ENCODE measurements around the gene UBR3.

The UBR3 gene

DNA sequence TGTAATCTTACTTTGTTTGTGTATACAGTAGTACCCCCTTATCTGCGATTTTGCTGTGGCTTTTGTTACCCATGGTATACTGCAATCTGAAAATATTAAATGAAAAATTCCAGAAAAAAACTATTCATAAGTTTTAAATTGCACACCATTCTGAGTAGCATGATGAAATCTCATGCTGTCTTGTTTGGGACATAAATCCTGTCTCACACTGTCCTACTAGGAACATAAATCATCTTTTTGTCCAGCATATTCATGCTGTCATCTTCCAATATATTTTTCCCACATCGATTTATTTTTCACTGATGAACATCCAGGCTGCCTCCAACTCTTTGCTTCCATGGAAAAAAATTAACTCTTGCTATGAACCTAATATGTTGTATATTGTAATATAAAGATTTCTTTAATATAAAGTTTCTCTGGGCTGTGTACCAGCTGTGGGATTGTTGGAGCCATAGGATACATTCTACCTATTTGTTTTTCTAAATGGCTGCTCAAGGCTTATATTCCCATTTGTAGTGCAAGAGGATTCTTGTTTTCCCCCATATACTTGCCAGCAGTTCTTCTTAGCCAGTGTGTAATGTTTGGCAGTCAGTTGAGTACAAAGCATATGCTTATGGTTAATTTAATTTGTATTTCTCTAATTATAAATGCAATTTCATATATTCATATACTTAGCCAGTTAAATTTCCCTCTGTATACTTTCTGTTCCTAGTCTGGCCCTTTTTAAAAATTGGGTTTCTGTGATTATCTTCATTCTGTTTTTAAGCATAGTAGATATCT, 236.4 kb downstream of the UBR3 start:
- no peak for DNase-seq

DNA sequence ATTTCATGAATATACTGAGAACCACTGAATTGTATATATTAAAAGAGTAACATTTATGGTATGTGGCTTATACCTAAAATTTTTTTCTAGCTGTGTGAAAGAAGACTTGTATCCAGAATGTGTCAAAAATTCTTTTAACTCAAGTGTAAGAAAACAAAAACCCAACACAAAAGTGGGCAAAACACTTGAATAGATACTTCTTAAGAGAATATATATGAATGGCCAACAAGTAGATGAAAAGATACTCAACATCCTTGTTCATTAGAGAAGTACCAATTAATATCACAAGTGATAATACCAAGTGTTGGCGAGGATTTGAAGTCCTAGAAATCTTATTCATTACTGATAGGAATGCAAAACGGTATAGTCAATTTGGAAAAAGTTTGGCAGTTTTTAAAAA, 243.5 kb downstream of the UBR3 start:
- no peak for DNase-seq

DNA sequence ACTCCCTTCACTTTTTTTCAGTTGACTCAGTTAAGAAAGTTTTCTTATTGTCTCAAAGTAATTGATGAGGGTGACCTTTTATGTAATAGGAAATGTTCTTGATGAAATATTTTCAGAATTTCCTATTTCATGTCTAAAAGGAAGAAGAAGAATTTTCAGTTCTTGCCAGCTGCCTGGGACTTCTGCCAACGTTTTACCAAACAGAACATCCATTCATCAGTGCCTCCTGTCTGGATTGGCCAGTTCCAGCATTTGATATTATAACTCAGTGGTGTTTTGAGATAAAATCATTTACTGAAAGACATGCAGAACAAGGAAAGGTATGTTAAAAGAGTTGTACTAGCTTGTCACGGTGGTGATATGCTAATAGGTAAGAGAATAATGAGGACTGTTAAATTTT, 246.0 kb downstream of the UBR3 start:
- DNase-seq = peak; percentile 73

DNA sequence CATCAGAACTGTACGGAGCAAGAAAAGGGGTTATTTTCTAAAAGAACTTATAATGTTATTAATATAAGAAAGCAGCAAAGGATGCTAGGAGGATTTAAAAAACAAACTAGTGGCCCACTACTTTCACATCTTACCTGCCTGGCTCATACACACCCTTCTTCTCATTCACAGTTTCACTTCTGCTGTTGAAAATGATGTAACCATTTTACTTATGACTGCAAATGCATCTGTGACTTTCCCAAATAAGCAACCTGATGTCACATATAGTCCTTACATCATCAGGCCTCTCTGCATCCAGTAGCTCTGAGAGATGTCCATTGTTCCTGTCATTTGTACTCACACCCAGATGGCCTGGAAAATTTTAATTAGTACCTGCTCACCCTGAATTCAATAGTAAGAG, 248.9 kb downstream of the UBR3 start:
- no peak for DNase-seq

DNA sequence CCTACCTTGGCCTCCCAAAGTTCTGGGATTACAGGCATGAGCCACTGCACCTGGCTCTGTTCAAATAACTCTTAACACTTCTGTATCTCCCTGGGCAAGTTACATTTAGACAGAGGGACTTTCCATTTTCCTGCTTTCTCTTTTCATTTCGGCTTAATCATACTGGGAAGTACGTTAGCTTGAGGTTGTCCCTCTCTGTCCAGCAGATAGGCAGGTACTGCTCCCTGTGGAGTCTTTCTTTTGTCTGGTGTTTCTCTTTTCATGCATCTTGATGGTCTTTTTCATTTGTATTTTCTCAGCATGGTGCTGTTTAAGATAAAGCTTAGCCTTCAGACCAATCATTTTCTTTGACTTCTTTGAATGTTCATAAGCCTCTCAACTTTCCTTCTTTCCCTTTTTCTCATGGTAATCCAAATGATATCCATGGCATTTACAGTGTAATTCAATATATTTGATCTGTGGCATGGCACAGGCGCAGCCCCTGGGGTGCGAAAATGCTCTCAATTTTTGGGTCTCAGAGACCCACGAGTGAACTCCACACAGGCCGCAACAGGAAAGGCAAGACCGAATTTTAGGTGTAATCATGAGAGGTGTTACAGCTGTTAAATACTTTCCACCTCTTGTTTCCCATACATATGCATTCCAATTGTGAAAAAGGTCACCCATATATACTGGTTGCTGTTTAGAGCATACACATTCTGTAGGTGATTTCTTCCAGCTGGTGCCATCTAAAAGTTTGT, 250.7 kb downstream of the UBR3 start:
- DNase-seq = no peak

DNA sequence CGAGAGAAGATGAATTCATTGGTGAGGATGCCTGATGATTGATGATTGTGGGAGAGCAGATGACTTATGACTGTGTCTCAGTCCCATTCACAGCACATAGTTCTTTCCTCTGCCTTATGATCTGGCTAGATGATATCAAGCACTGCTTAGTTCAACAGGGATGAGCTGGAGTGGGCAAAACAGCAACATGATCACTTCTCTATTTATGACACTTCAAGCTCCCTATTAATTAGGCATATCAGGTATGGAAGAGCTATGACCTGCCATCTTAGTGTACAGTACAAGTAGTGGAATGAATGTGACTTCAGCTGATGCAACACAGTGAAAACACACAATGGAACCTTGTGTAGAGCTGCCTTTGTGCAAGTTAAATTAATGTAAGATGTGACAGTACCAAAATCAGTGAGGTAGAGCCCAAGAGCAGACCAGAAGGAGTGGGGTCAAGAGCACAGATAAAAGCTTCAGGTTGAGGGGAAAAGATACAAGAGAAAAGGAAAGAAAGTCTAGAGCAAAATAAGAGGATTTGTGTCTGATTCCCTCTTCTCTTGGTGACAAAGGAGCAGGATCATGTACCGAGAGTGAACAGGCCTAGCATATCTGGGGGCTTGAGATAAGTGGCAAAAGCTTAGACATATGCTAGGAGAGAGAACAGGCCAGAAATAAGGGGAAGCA, 257.7 kb downstream of the UBR3 start:
- DNase-seq = no peak

DNA sequence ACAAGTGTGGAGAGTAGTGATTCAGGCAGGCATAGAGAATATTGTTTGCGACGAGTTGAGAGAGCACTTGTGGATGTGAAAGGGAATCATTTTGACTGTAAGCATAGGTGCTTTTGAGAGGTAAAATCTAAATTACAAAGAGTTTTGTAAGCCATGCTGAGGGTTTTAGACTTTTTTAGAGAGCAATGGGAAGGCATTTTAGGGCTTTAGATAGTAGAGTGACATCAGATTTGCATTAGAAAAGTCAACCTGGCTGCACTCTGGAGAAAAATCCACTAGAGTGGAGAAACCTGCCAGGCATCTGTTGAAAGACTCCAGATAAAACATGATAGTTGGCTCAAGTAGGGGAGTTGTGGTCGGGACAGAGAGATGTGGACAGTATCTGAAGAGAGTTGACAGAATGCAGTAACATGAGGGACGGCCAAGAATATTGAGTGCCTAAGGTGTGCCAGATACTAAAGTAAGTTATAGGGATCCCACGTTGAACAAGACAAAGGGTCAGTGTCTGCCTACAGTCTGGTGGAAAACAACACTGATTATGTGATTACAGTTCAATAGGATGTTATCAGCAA, 258.9 kb downstream of the UBR3 start:
- DNase-seq = no peak

DNA sequence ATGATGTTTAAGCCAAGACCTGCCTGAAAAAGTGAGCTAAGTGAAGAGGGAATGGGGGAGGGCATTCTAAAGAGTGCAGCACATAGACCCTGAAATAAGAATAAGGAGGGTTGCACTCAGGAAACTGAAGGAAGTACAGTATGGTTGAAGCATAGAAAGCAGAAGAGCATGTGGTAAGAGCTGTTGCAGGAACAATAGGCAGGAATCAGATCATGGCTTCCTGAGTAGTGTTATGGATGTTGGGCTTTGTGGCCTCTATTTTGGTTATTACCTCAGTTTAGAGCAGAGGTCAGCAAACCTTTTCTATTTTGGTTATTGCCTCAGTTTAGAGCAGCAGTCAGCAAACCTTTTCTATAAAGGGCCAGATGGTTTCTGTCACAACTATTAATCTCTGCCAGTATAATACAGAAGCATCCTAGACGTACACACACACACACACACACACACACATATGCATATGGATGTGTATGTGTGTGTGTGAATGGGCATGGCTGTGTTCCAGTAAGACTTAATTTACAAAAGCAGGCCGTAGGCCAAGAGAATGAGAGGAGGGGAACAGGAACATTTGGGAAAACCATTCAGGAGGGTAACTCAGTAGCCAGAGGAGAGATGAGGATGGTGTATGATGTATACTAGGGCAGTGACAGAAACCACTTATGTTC, 259.6 kb downstream of the UBR3 start:
- DNase-seq = no peak

DNA sequence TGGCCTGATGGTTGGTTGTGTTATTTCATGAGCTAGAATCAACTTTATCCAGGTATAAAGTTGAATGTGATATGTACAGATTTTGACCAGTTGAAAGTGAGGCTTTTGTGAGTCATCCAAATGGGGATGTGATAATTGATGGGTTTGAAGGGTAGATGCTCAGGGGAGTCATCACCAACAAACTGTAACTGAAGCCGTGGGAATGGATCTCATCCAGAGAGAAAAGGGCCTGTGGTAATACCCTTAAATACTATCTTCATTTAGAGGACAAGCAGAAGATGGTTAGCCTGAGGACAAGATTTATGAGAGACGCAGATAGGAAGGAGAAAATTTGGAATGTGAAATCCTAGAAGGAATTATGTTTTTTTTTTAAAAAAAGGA, 260.1 kb downstream of the UBR3 start:
- DNase-seq = peak; percentile 34

DNA sequence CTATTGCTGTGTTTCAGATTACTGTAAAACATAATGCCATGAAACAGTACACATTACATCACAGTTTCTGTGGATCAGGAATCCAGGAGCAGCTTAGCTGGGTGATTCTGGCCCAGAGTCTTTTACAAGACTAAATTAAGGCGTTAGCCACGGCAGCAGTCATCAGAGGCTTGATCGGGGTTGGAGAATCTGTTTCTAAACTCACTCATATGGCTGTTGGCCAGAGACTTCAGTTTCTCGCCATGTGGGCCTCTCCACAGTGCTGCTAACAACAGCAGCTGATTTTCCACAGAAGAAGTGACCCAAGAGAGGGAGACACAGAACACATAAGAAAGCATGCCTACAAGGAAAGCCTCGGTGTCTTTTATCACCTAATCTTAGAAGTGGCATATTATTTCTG, 261.5 kb downstream of the UBR3 start:
- peak; percentile 33 for DNase-seq

DNA sequence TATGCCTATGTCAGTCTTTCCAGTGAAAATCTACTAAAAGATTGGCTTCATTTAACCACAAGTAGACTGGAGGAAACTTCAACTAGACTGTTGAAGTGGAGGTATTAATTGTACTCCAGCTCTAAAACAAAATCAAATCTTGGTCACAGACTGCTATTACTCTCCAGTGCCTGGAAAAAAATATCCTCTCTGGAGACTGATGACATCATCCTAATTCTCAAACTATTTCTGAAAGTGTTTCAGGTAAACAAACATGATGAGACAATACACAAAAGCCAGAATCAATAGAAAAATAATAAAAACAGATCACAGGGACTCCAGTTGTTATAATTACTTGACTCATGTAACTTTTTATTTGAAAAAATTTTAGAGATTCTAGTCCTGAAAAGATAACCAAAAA, 263.0 kb downstream of the UBR3 start:
- DNase-seq = no peak

DNA sequence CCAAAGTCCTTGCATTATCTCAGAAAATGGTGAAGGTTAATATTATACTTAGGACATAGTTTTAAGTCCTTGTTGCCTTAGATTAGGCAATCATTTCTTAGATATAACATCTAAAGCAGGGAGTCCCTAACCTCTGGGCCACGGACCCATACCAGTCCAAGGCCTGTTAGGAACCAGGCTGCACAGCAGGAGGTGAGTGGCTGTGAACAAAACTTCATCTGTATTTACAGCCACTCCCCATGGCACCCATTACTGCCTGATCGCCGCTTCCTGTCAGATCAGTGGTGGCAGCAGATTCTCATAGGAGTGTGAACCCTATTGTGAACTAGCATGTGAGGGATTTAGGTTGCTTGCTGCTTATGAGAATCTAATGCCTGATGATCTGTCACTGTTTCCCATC, 264.2 kb downstream of the UBR3 start:
- no peak for DNase-seq

DNA sequence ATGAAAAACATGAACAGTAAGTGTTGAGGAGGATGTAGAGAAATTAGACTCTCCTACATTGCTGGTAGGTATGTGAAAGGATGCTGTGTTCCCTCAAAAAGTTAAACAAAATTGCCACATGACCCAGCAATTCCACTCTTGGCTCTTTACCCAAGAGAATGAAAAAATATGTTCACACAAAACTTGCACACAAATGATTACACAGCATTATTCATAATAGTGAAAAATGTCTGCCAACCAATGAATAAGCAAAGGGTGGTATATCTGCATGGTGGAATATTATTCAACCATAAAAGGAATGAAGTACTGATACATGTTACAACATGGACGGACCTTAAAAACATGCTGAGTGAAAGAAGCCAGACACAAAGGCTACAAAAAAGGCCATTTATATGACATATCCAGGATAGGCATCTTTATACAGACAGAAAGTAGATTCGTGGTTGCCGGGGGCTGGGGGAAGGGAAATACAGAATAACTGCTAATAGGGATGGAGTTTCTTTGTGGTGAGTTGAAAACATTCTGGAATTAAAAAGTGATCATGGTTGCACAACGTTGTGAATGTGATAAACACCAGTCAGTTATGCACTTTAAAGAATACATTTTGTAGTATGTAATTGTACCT, 265.3 kb downstream of the UBR3 start:
- no peak for DNase-seq

DNA sequence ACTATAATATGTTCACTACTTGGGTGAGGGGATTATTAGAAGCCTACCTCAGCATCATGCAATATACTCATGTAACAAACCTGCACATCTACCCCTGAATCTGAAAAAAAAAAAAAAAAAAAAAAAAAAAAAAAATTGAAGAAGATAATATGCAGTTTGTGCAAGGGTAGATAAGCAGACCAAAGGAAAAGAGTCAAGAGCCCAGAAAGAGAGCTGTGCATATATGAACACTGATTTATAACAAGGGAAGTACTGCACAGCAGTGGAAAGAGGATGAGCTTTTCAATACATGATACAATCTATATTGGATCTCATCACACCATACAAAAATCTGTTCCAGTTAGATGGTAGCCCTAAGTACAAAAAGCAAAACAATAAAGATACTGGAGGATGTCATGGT, 268.1 kb downstream of the UBR3 start:
- no peak for DNase-seq

DNA sequence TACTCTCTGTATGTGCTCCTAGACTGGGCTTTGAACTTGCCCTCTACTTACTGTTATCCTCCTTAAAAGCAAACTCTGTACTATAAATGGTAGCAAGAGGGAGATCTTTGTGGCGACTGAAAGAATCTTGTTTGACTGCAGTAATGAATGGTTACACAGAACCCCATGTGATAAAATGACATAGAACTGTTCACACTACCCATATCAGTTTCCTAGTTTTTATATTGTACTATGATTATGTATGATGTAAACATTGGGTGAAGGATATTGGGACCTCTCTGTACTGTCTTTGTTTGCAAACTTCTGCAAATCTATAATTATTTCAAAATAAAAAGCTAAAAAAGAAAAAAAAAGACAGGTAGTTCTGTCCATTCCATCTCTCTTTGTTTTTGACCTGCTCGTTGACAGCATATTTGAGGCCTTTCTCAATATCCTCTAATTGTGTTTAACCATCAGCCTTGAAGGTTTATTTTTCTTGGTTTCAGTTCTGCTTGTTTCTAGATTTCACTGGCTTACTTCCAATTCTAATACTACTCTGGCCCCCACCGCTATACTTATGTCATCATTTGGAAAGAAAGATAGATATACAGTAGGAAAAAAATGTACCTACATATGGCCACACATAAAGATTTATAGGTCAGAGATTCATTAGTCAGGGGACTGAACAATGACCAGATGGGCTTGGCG, 271.5 kb downstream of the UBR3 start:
- no peak for DNase-seq

DNA sequence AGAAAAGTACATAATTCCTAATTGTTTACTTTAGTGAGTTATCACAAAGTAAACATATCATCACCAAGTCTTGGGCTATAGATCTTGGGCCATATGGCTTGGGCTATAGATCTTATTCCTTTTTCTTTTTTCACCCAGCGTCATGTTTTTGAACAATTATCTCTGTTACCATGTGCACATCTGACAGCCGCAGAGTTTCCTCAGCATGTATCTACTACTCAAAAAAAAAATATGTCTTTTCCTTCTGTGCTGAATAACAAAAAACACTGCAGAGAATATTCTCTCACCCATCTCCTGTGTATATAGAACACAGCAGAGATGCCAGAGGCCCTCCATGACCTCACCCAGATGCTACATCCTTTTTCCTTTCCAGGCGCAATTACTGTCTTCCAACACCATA, 274.5 kb downstream of the UBR3 start:
- no peak for DNase-seq

DNA sequence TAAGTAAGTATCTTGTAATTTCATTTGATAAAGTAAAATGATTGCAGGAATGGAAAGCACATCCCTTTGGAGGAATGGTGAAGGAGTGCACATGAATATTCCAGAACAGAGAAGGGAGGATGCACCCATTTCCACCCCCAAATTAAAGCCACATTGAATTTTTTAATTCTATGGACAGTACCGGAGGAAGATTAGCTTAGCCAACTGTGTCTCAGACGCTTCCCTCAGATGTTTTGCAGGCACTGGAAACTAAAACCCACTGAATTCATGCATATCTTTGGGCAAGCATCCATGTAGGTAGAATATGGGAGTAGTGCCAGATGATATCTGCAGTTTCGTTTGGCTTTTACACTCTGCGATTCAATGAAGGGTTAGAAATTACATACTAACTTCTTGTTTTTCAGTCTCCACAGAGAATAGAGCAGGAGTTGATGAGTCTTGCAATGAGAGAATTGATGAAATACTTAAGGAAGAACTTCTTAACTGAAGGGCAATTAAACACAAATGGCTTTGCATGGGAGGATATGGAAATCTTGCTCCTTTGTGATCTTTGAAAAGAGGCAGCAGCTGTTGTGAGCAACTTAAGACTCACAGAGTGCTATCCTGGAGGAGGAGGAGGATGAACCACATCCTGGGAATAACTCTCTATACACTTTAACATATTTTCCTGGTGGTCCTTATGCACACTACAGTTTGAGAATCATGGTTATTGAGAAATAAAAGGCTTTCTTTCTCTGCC, 279.0 kb downstream of the UBR3 start:
- no peak for DNase-seq

DNA sequence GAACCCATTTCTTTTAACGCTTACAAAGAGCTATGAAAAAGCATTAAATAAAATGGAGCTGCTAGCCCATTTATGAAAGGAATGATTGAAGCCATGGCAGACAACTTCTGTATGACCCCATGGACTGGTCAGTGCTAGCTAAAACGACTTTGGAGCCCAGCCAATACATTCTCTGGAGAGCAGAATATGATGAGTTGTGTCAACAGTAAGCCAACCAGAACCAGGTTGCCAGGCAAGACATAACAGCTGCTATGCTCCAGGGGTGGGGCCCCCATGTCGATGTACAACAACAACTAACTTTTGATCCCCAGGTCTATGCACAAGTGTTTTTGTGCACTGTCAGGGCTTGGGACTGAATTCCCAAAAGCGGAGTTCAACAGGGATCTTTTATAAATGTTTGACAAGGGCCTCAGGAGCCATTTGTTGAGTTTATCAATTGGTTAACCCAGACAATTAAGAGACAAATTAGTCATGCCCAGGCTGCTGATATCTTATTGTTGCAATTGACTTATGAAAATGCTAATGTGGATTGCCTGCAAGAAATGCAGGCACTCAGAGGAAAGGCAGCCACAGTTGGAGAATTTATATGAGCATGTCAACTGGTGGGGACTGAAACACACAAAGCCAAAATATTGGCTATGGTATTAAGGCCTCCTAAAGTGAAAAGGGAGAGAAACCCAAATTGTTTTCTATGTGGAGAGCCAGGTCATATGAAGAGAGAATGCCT, 286.1 kb downstream of the UBR3 start:
- DNase-seq = peak; percentile 33

DNA sequence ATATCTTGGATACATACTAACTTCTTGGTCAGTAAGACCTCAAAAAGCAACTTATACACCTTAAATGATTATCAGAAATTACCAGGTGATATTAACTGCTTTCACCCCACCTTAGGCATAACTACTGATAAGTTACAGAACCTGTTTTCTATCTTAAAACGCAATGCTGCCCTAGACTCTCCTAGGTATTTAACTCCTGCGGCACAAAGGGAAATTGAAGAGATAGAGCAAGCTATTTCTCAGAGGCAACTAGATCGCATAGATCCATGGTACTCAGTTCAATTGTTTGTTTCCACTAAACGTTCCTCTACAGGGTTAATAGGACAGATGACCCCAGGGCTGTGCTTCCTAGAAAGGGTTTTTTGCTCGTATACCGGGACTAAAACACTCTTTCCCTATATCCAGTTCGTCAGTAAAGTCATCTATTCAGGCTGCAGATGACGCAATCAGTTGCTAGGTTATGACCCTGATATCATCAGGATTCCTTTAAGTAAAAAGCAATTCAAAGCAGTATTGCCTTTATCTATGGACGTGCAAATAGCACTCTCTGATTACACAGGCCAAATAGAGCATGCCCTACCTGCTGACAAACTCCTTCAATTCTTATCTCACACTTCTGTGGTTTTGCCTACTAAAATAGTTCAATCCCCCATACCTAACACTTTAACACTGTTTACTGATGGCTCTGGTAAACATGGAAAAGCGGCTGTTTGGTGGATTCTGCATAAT, 288.4 kb downstream of the UBR3 start:
- no peak for DNase-seq

DNA sequence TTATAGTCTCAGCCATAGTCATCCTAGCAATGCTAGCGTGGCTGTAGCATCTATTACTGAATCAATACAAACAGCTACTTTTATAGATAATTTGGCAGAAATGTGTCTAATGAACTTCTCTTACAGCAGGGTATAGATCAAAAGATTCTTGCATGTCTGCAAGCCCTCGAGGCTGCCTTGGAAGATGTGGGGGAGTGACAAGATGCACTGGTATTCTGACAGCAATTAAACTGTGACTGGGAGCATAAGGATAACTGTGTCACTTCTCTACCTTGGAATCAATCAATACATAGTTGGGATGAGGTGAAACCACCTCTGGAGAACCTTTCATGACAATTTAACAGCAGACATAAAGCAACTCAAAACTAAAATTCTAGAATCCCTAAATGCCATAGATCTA, 291.4 kb downstream of the UBR3 start:
- no peak for DNase-seq
